Panc1 (cell line): ENCODE results near the gene C4BPB. TPM values are rescaled to one million over a fixed set of nuclear protein-coding genes. Genes with fewer than 3 reads are reported as not detected.

Experiments used
- ATAC-seq: fragments of 200-7000 bp; cut with Tn5 transposase; 2 replicates; pipeline ENCODE4 v1.9.1; 2020; ENCODE audit warnings: mild to moderate bottlenecking, moderate library complexity
- BruUV-seq: library from RNA; stranded (reverse); fragments of 400-500 nt; replicated peaks from 2 replicates; lab custom pipeline; 2021; lab: Mats Ljungman, UMichigan
- CTCF ChIA-PET: fragments of 300-600 bp; sonication (Branson Sonifier 250); formaldehyde crosslinking; loops from one replicate; lab custom pipeline; 2022; ENCODE audit warnings: antibody characterized with exemption; lab: Charles Lee
- POLR2A ChIA-PET: fragments of 300-600 bp; sonication (Branson Sonifier 250); formaldehyde crosslinking; loops from one replicate; lab custom pipeline; 2022; ENCODE audit warnings: antibody characterized with exemption; lab: Charles Lee
- DNase-seq: peaks from one replicate; pipeline ENCODE4 v3.0.0-alpha.2; 2010; ENCODE audit warnings: low read depth, low spot score
- H3K27ac ChIP-seq: 2 replicates; pipeline ENCODE4 v1.5.1; 2011; ENCODE audit warnings: mild to moderate bottlenecking, low read length, inconsistent platforms
- H3K27me3 ChIP-seq: fragments of 200-500 bp; sonication (Bioruptor generic); 2 replicates; pipeline ENCODE4 v1.6.0; 2014; ENCODE audit warnings: low read length, inconsistent platforms; ENCODE audit not compliant: control insufficient read depth, insufficient read depth
- H3K36me3 ChIP-seq: fragments of 200-500 bp; sonication (Bioruptor generic); 2 replicates; pipeline ENCODE4 v1.5.1; 2014; ENCODE audit warnings: inconsistent platforms, mild to moderate bottlenecking, low read length, moderate library complexity; ENCODE audit not compliant: control insufficient read depth, insufficient read depth
- H3K4me1 ChIP-seq: 2 replicates; pipeline ENCODE4 v1.5.1; 2011; ENCODE audit warnings: inconsistent platforms, mild to moderate bottlenecking, low read length, moderate library complexity; ENCODE audit not compliant: control insufficient read depth, insufficient read depth
- H3K4me3 ChIP-seq, 2 experiments: 2 replicates each; pipeline ENCODE4 v1.5.1; 2011 to 2012; ENCODE audit warnings: low read depth in 2 of 2, low read length in 2 of 2, mild to moderate bottlenecking in 2 of 2, inconsistent platforms in 1 of 2, moderate library complexity in 1 of 2
- H3K9me3 ChIP-seq: fragments of 200-500 bp; sonication (Bioruptor generic); 2 replicates; pipeline ENCODE4 v1.5.1; 2014; ENCODE audit warnings: low read depth, mild to moderate bottlenecking, inconsistent platforms, low read length, moderate library complexity; ENCODE audit not compliant: control insufficient read depth, insufficient read depth
- POLR2AphosphoS5 ChIP-seq: IDR thresholded peaks from 2 replicates; pipeline ENCODE4 v1.6.1; 2012; ENCODE audit warnings: mild to moderate bottlenecking, low read depth, low read length, moderate library complexity
- SIN3A ChIP-seq: IDR thresholded peaks from 2 replicates; pipeline ENCODE4 v1.6.1; 2012; ENCODE audit warnings: low read depth, mild to moderate bottlenecking, low read length, moderate library complexity, borderline replicate concordance; ENCODE audit not compliant: insufficient read depth
- TCF7L2 ChIP-seq: IDR thresholded peaks from 2 replicates; pipeline ENCODE4 v1.6.1; 2011; ENCODE audit warnings: mild to moderate bottlenecking, low read depth, low read length, inconsistent platforms
- in situ Hi-C: cut with HindIII; loops from 2 replicates; pipeline ENCODE4 v1.10.0; 2016; ENCODE audit warnings: low sequenced_read_pairs, low pct_unique_long_range_greater_than_20kb
- intact Hi-C: fragments of 100-400 bp; cut with micrococcal nuclease; formaldehyde crosslinking; loops from one replicate; pipeline ENCODE4 v1.10.0; 2022; ENCODE audit not compliant: unreplicated experiment
- total RNA-seq: library from RNA; stranded (reverse); gene quantifications from one replicate; pipeline ENCODE4 v1.2.1, GENCODE V29; 2021; ENCODE audit not compliant: unreplicated experiment
- TF ChIP-seq, protein P1 (sequence below), 2 experiments: IDR thresholded peaks; 2 replicates each; pipeline ENCODE4 v1.6.1; 2011 to 2012; ENCODE audit warnings: low read depth in 2 of 2, control low read depth in 1 of 2, low read length in 1 of 2, mild to moderate bottlenecking in 1 of 2, moderate library complexity in 1 of 2; ENCODE audit not compliant: insufficient read depth in 1 of 2
- TF ChIP-seq, protein P2 (sequence below): fragments of 450-650 bp; IDR thresholded peaks from 2 replicates; pipeline ENCODE4 v1.5.1; 2017; ENCODE audit warnings: mild to moderate bottlenecking

The C4BPB gene
- total RNA-seq, 1 experiment from 2014 or later: 0.62 TPM

DNA sequence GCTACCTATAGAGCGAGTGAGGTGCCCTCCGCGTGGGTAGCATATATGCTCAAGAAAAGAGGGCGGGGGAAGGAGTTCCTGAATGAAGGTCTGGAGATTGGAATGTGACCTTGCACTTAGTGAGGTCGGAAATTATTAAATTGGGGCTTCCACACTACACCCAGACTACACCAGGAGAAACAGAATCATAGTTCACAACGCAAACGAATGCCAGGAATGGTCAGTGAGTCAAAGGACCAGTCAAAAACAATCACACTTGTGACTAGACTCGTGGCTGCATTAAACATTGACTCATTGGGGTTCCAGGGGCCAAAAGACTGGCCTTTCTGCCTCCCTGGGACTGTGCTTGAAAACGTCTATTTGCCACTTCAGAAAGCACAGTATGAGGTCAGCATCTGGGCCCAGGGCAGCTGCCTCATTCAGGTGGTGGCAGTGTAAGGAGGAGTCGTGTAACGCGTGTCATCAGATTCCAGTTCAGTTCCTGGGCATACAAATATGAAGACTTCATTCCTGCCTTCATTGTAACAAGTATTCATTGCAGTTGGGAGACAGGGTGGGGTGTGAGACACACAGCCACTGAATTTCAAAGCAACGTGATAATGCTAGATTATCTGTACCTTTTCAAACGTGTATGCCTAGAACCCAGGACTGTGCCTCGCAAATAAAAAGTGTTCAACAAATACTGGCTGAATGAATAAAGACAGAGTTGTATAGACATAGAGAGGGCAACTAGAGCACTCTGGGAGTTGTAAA lies 37.3 kb upstream of the C4BPB start, which contains the start of gene YOD1:
TSS of gene YOD1 (minus strand) at position 18 of the 753 bp plus-strand sequence. CDS start 178 bp downstream, outside the sequence.
- ATAC-seq (peak; percentile 10), DNase-seq (peak; percentile 71)
- in situ Hi-C loops (no loop called here), intact Hi-C loops (no loop called here)
- H3K27ac ChIP-seq: peak within 1 kb of the TSS; percentile 97
- no peaks in the 10 kb centered on the region for H3K27me3 ChIP-seq
- H3K4me1 ChIP-seq: peaks cover 19% of the 10 kb centered on the region
- peak within 1 kb of the TSS; percentile 98 to 100 for H3K4me3 ChIP-seq
- H3K9me3 ChIP-seq: no peaks in the 10 kb centered on the region
- ChIA-PET POLR2A (no interaction called here), CTCF (no interaction called here)
- H3K36me3 ChIP-seq: peaks cover 21% of the 10 kb centered on the region
- TF ChIP-seq POLR2AphosphoS5 (no peak), TCF7L2 (no peak), SIN3A (no peak)
- TF ChIP-seq, protein P1, sequence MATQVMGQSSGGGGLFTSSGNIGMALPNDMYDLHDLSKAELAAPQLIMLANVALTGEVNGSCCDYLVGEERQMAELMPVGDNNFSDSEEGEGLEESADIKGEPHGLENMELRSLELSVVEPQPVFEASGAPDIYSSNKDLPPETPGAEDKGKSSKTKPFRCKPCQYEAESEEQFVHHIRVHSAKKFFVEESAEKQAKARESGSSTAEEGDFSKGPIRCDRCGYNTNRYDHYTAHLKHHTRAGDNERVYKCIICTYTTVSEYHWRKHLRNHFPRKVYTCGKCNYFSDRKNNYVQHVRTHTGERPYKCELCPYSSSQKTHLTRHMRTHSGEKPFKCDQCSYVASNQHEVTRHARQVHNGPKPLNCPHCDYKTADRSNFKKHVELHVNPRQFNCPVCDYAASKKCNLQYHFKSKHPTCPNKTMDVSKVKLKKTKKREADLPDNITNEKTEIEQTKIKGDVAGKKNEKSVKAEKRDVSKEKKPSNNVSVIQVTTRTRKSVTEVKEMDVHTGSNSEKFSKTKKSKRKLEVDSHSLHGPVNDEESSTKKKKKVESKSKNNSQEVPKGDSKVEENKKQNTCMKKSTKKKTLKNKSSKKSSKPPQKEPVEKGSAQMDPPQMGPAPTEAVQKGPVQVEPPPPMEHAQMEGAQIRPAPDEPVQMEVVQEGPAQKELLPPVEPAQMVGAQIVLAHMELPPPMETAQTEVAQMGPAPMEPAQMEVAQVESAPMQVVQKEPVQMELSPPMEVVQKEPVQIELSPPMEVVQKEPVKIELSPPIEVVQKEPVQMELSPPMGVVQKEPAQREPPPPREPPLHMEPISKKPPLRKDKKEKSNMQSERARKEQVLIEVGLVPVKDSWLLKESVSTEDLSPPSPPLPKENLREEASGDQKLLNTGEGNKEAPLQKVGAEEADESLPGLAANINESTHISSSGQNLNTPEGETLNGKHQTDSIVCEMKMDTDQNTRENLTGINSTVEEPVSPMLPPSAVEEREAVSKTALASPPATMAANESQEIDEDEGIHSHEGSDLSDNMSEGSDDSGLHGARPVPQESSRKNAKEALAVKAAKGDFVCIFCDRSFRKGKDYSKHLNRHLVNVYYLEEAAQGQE (IDR thresholded peaks at IDR 0.05; ENCODE audit: insufficient read depth in 1 of 2, low read depth in 2 of 2, low read length in 1 of 2): no peak
- TF ChIP-seq, protein P2, sequence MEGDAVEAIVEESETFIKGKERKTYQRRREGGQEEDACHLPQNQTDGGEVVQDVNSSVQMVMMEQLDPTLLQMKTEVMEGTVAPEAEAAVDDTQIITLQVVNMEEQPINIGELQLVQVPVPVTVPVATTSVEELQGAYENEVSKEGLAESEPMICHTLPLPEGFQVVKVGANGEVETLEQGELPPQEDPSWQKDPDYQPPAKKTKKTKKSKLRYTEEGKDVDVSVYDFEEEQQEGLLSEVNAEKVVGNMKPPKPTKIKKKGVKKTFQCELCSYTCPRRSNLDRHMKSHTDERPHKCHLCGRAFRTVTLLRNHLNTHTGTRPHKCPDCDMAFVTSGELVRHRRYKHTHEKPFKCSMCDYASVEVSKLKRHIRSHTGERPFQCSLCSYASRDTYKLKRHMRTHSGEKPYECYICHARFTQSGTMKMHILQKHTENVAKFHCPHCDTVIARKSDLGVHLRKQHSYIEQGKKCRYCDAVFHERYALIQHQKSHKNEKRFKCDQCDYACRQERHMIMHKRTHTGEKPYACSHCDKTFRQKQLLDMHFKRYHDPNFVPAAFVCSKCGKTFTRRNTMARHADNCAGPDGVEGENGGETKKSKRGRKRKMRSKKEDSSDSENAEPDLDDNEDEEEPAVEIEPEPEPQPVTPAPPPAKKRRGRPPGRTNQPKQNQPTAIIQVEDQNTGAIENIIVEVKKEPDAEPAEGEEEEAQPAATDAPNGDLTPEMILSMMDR: no peak
- BruUV-seq: no TSS peak

DNA sequence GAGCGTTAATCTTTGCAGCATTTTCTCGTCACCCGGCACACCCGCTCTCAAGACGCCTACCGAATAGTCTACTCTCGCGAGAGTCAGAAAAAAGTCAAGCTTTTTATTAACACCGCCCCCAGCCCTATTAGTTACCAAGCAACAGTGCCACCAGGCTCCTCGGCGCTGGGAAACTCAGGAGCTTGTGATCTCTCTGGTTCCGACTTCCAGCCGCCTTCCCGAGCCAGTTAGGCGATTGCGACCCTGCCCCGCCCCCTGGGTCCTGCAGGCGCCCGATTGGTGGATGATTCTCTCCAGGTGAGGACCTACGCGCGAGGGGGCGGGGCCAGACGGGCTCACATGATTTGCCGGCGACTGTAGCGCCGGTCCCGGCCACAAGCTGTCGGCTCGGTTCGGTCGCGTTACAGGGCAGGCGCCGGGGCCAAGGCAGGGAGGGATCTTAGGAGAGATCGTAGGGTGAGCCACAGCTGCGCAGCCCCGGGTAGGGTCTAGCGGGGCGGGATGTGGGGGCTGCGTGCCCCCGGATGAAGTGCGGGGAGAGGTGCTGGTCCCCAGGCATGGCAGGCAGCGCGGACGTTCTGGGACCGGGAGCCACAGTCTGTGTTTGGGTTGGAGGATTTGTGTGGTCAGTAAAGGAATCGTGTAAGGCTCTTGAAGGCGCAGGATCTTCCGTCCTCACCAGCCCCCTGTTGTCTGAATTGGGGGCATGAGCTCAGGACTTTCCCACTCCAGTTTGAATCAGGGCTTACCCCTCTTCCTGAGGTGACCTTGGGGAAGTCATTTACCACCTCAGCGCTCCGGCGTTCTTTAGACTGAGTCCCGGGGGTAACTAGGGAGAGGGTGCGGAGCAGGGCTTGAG lies 35.5 kb upstream of the C4BPB start, which contains the start of gene PFKFB2:
TSS of gene PFKFB2 (plus strand) at position 365 of the 859 bp plus-strand sequence. CDS start 1,443 bp downstream, outside the sequence.
- TSS peak; percentile 83 for BruUV-seq

More for the DNA sequence above, 35.5 kb upstream of the C4BPB start, which contains the start of gene PFKFB2:
- Histone ChIP-seq H3K27me3 (no peaks in the 10 kb centered on the region), H3K9me3 (no peaks in the 10 kb centered on the region), H3K36me3 (peaks cover 16% of the 10 kb centered on the region), H3K4me3 (peak within 1 kb of the TSS; percentile 98 to 100), H3K4me1 (peaks cover 19% of the 10 kb centered on the region), H3K27ac (peak within 1 kb of the TSS; percentile 97)
- ATAC-seq (peak; percentile 92), DNase-seq (peak; percentile 93)
- ChIA-PET POLR2A (interaction anchor here (0.6 to 0.8 kb wide), 4 partner anchors 9 to 608 kb away, joined by 3 read pairs; no protein-coding TSS in a partner anchor), CTCF (interaction anchor here (0.6 to 1.3 kb wide), 2 partner anchors 340 to 352 kb away, joined by 4 to 6 read pairs; no protein-coding TSS in a partner anchor)
- in situ Hi-C loops (no loop called here), intact Hi-C loops (no loop called here)
- peak; percentile 14; the same call in 1 of the 2 replicates for TF ChIP-seq SIN3A
- TF ChIP-seq, protein P1 (IDR thresholded peaks at IDR 0.05; ENCODE audit: insufficient read depth in 1 of 2, low read depth in 2 of 2, low read length in 1 of 2): 0 out of 4 replicates have a peak, but pooled peaks of 1 of the 2 experiments have one; percentile 26
- TF ChIP-seq TCF7L2: 0 out of 2 replicates have a peak, but pooled peaks have one; percentile 60
- TF ChIP-seq POLR2AphosphoS5: peak; percentile 85
- TF ChIP-seq, protein P2: no peak
